ENCODE results near the gene FGFRL1. TPM values are rescaled to one million over a fixed set of nuclear protein-coding genes. Genes with fewer than 3 reads are reported as not detected.
A peak's percentile ranks its signal among the peaks of the same experiment; 100 is the strongest.

FGFRL1 gene
- total and polyA plus RNA-seq, 2 donors from 2014 or later: 22.0 to 25.5 TPM

DNA sequence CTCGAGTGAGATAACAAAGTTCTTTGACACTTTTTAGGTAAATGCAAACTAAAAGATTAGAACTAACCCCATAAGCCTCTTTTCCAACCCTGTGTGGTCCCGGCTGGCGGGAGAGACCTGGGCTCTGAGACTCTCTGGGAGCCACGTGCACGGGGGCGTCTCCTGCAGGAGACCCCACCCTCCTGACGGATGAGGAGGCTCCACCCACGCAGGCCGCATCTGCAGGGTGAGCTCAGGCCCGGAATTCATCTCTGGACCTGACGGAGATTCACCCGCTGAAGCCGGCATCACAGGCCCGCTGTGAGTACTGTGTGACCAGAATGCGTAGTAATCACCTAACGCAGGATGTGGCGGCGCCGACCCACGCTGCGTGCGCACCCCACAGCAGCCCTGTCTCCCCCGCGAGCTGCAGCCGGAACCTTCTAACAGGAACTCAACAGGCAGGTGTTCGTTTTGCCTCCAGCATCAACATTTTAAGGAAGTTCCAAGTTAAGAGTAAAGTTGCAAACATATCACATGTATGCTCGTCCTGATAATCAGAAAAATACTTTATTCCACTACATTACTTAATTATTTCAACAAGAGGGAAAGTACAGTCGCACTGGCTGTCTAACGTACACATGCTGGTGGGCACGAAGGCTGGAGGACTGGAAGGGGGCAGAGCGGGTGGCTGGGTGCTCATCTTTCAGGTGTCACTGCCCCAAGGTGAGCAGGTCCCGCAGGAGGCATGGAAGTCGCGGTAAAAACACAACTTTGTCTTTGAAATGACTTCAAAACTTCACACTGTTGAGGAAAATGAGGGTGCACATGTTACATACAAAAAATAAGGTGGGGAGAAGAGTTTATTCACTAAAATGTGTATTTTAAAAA lies 44.5 kb downstream of the FGFRL1 start:
- H3K9me3 ChIP-seq (ENCODE audit: control insufficient read depth in 2 of 3, insufficient read depth in 1 of 3, low read length in 3 of 3): no peaks in the 10 kb centered on the region
- H3K27ac ChIP-seq (ENCODE audit: low read depth in 2 of 2, low read length in 2 of 2): no peak overlapping the region
- no peak overlapping the region for H3K9ac ChIP-seq (ENCODE audit: low read length in 3 of 3)
- DNase-seq: peak in 3 of 5 donors; percentile 65 to 85 (median 70)
- no peaks in the 10 kb centered on the region for H3K36me3 ChIP-seq (ENCODE audit: control insufficient read depth in 2 of 3, insufficient read depth in 3 of 3, low read length in 3 of 3)
- FAIRE-seq: no peak
- TF ChIP-seq, protein P1, sequence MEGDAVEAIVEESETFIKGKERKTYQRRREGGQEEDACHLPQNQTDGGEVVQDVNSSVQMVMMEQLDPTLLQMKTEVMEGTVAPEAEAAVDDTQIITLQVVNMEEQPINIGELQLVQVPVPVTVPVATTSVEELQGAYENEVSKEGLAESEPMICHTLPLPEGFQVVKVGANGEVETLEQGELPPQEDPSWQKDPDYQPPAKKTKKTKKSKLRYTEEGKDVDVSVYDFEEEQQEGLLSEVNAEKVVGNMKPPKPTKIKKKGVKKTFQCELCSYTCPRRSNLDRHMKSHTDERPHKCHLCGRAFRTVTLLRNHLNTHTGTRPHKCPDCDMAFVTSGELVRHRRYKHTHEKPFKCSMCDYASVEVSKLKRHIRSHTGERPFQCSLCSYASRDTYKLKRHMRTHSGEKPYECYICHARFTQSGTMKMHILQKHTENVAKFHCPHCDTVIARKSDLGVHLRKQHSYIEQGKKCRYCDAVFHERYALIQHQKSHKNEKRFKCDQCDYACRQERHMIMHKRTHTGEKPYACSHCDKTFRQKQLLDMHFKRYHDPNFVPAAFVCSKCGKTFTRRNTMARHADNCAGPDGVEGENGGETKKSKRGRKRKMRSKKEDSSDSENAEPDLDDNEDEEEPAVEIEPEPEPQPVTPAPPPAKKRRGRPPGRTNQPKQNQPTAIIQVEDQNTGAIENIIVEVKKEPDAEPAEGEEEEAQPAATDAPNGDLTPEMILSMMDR (IDR thresholded peaks at IDR 0.05; ENCODE audit: borderline replicate concordance, extremely low read depth, insufficient read depth): no peak
- intact Hi-C loops (cut with DNase I): no loop called here
- H3K4me1 ChIP-seq (ENCODE audit: control insufficient read depth in 2 of 3, insufficient read depth in 2 of 3, low read depth in 1 of 3, low read length in 3 of 3): peaks cover 0 to 2% (median 0%) of the 10 kb centered on the region in 3 donors
- no peak overlapping the region for H3K4me3 ChIP-seq (ENCODE audit: low read length in 3 of 3)
- peaks cover 14% of the 10 kb centered on the region for H3K27me3 ChIP-seq (ENCODE audit: control insufficient read depth, insufficient read depth, low read length)

DNA sequence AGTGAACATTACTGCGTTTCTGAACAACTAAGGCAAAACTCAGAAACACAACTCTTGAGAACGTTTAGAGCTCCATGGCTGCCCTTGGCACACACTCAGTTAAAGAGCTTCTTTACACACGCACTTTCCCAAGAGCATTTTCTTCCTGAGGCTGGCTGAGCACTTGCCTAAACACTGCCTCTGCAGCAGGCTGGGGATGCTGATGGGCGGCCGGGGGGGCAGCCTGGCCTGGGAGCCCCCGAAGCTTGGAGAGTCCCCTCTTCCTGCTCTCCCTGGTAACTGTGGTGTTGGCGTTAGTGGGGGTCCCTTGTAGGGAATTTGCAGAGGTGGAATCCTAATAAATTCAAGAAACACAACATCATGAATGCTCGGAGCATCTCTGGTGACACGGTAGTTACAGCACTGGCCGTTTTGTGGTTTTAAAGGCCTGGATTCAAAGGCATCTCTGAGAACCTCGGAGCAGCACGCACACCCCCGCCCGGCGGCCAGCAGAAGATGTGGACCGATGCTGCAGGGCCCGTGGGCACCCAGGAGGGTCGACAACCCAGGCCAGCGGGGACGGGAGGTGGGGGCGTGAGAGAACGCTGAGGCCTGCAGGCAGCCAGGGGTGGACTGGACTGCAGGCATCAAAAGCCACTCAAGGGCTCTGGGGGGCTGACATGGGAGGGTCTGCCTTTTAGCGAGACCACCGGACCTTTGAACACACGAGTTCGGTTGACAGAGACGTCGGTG lies 45.4 kb downstream of the FGFRL1 start:
- Histone ChIP-seq H3K4me1 (ENCODE audit: control insufficient read depth in 2 of 3, insufficient read depth in 2 of 3, low read depth in 1 of 3, low read length in 3 of 3) (peaks cover 0 to 2% (median 0%) of the 10 kb centered on the region in 3 donors), H3K36me3 (ENCODE audit: control insufficient read depth in 2 of 3, insufficient read depth in 3 of 3, low read length in 3 of 3) (no peaks in the 10 kb centered on the region), H3K27me3 (ENCODE audit: control insufficient read depth, insufficient read depth, low read length) (peaks cover 14% of the 10 kb centered on the region), H3K4me3 (ENCODE audit: low read length in 3 of 3) (no peak overlapping the region), H3K9ac (ENCODE audit: low read length in 3 of 3) (no peak overlapping the region), H3K27ac (ENCODE audit: low read depth in 2 of 2, low read length in 2 of 2) (no peak overlapping the region), H3K9me3 (ENCODE audit: control insufficient read depth in 2 of 3, insufficient read depth in 1 of 3, low read length in 3 of 3) (no peaks in the 10 kb centered on the region)
- DNase-seq (peak in 1 of 5 donors; percentile 31), FAIRE-seq (no peak)
- intact Hi-C loops (cut with DNase I): no loop called here
- TF ChIP-seq, protein P1 (IDR thresholded peaks at IDR 0.05; ENCODE audit: borderline replicate concordance, extremely low read depth, insufficient read depth): no peak

DNA sequence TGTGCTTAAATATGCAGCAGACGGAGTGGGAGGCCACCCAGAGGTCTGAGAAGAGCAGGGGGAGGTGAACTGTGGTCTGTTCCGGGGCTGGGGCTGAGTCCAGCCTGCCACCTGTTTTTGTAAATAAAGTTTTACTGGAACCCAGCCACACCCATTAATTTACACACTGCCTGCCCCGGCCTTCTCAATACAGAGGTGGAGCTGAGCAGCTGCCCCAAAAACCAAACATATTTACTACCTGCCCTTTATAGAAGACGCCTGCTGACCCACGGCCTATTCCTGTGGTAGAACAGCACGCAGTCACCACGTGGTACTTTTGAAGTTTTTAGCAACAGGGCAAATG lies 45.9 kb downstream of the FGFRL1 start:
- H3K4me1 ChIP-seq (ENCODE audit: control insufficient read depth in 2 of 3, insufficient read depth in 2 of 3, low read depth in 1 of 3, low read length in 3 of 3): peaks cover 0 to 2% (median 0%) of the 10 kb centered on the region in 3 donors
- no peak for FAIRE-seq
- no peaks in the 10 kb centered on the region for H3K36me3 ChIP-seq (ENCODE audit: control insufficient read depth in 2 of 3, insufficient read depth in 3 of 3, low read length in 3 of 3)
- TF ChIP-seq, protein P1 (IDR thresholded peaks at IDR 0.05; ENCODE audit: borderline replicate concordance, extremely low read depth, insufficient read depth): no peak
- no peak overlapping the region for H3K27ac ChIP-seq (ENCODE audit: low read depth in 2 of 2, low read length in 2 of 2)
- no peak overlapping the region for H3K4me3 ChIP-seq (ENCODE audit: low read length in 3 of 3)
- no peaks in the 10 kb centered on the region for H3K9me3 ChIP-seq (ENCODE audit: control insufficient read depth in 2 of 3, insufficient read depth in 1 of 3, low read length in 3 of 3)
- intact Hi-C loops (cut with DNase I): no loop called here
- peaks cover 14% of the 10 kb centered on the region for H3K27me3 ChIP-seq (ENCODE audit: control insufficient read depth, insufficient read depth, low read length)
- DNase-seq: no peak
- H3K9ac ChIP-seq (ENCODE audit: low read length in 3 of 3): no peak overlapping the region
